Activated CD8-positive, alpha-beta memory T cell treated with anti-CD3 and anti-CD28 coated beads, Interleukin-2, amount 50 U/mL, for 4 hours (primary cell): ENCODE results near the gene LYRM4.
"Not testable (repeated sequence)": the region's sequence is repeated elsewhere in the genome, so short reads cannot be mapped to it uniquely, and the experiment has no call there.

Experiments used
- DNase-seq: peaks from one replicate; pipeline ENCODE4 v3.0.0-alpha.2; 2020

LYRM4 gene

DNA sequence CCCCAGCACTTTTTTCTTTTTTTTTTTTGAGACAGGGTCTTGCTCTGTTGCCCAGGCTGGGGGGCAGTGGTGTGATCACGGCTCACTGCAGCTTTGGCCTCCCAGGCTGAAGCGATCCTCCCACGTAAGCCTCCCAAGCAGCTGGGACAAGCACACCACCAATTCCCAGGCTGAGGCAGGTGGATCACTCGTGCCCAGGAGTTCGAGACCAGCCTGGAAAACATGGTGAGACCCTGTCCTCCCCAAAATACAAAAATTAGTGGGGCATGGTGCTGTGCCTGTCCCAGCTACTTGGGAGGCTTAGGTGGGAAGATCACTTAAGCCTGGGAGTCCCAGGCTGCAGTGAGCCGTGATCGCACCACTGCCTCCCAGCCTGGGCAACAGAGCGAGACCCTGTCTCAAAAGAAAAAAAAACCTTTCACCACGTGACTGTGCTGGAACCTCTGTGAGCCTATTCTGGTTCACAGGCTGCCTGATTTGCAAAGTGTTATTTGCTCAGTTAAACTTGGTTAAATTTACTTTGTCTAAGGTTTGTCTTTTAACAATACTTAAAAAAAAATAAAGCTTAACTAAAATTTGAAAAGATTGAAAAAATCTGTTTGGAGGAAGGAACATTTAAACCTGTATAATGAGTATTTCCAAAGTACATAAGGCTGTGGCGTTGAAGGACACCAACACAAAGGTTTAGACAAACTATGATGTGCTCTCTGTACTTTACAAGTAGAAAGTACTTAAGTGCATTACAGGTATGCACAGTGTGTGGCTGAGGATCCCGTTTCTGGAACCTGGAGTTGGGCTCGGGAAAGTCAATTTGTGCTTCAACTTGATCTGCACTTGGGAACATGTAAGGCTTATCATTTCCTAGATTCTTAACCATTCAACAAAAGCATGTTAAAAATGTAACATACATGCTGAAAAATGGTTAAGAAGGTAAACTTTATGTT is 120.7 kb downstream of the LYRM4 start:
- no peak for DNase-seq

DNA sequence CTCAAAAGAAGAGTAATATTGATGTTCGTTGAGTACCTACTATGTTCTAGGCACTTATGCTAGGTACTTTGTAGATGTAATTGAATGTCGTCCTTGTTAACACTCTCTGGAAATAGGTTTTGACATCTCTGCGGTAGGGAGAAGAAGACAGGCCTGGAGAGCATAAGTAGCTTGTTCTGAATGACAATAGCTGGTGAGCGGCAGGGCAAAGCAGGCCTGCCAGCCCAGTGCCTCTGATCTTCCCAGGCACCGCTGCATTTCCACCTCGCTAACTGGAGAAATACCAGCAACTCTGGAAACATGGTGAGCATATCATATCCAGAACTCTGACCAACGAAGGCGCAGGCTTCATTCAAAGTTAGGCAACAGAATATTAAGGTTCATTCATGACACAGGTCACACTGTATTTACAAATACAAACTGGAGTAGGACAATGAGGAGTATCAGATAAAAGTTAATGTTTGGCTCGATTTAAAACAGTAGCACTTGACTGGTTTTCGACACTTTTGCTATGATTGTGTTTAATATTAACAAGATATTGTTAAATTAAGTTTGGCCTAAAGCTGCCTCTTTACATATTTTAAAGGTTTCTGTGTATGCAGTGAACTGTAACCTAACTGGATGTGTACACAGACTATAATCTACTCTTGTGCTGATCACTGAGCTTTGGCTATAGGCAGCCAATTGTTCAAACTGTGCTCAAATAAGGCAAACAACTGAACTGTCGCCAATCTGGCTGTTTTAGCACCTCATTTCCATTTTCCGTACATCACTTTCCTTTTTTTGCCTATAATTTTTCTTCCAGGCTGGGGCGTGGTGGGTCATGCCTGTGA is 121.5 kb downstream of the LYRM4 start:
- DNase-seq: no peak

GRCh38 chr6:5136851-5137250 is 123.9 kb downstream of the LYRM4 start:
- DNase-seq: no peak

DNA sequence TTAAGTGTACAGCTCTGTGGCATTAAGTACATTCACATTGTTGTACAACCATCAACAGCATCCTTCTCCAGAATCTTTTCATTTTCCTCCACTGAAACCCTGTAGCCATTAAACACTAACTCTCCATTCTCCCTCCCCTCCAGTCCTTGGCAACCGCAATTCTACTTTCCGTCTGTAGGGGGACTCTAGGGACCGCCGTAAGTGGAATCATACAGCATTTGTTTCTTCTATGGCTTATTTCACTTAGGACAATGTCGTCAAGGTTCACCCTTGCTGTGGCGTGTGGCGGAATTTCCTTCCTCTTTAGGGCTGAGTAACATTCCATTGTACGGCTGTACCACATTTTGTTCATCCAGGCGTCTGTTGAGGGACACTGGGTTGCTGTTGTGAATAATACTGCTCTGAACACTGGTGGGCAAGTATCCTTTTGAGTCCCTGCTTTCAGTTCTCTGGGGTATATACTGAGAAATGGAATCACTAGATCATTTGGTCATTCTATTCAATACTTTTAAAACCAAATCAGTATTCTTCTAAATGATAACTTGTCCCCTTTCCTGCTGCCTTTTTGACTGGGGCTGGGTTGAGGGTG is 124.9 kb downstream of the LYRM4 start:
- DNase-seq: peak; percentile 41

- DNase-seq: no peak
These were observed 126.8 kb downstream of the LYRM4 start for GRCh38 chr6:5133943-5134342.

GRCh38 chr6:5132731-5133130 is 128.0 kb downstream of the LYRM4 start:
- DNase-seq: no peak

- no peak for DNase-seq
These were observed 130.4 kb downstream of the LYRM4 start for GRCh38 chr6:5130135-5130866.

DNA sequence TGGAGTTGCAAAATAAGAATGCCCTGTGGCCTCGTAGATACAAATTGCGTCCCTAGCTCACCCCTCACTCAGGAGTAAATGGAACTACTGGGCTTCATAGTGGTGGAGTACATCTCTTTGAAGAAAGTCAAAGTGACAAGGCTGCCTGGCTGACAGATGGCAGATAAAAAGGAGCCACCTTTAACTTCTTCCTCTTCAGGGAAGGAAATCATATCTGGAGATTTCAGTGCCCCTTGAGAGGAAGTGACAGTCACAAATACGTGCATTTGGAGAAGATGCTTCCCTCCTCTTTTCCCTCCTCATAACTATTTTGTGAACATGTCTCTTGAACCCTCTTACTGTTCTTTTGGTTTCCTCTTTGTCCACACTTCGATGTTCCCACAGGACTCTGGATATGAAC is 132.4 kb downstream of the LYRM4 start:
- no peak for DNase-seq

- DNase-seq: no peak
These were observed 133.6 kb downstream of the LYRM4 start for GRCh38 chr6:5127106-5127687.

DNA sequence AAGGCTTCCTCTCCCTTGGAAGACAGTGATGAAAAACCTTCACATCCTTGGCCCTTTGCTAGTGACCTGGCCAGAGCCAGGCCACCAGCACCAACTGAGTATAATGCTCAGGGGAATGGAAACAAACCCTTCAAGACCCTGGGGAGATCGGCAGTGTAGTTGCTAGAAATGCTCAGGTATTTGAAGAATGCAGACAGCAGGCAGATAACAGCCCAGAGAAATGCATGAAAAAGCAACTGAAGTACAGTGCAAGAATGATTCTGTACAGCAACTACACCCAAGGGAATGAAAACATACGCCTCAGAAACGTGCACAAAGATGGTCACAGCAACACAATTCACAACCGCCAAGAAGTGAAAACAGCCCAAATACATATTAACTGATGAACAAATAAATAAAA is 134.5 kb downstream of the LYRM4 start:
- DNase-seq: no peak

DNA sequence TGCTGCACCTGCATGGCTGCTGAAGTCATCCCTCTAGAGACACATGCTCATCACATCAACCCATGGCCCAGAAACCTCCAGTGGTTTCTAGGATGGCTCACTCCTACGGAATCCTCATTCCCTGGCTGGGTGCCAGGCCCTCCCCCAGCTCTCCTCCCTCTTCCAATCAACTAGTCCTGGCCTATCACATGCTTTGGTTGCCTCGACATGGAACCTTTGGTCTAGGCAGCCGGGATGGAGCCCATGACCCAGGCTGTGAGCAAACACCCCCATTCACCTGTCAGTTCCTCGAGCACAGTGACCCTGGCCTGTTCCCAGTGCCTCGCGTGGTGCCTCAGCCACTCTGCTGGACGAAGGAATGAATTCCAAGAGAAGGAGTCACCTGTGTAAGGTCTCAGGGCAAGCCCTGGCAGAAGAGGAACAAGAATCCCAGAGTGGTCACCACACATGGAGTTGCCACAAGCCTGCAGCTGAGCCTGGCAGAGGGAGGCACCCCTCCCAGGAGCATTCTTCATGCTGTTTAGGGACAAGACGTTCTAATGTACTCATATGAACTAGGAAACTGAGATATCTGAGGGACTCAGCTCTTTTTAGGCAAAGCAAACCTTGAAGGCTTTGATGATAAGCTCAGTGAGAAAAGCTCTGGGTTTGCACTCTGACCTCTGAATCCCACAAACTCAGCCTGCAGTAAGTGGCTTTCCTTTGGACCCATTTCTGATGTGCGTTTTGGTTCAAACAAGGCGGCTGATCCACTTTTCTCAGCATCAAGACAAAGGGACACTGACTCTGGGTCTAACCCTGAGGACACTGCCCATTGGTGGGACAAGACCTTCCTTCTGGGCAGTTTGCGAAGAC is 135.4 kb downstream of the LYRM4 start:
- no peak for DNase-seq

DNA sequence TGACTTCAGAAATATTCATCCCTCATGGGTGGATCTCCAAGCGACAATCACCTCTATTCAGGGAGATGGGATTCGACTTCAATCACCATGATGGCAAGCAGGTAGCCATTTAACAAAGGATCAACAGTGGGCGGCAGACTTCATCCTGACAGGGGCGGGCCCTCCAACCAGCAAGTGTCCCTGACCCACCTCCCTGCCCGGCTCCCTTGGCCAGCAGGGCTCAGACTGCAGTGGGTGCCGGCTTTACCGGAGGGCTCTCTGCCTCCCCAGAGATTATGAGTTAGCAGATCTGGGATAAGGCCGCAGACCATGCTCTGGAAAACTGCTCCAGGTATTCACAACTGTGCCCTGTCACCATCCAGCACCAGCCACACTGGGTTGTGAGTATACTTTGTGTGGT is 136.2 kb downstream of the LYRM4 start:
- no peak for DNase-seq

DNA sequence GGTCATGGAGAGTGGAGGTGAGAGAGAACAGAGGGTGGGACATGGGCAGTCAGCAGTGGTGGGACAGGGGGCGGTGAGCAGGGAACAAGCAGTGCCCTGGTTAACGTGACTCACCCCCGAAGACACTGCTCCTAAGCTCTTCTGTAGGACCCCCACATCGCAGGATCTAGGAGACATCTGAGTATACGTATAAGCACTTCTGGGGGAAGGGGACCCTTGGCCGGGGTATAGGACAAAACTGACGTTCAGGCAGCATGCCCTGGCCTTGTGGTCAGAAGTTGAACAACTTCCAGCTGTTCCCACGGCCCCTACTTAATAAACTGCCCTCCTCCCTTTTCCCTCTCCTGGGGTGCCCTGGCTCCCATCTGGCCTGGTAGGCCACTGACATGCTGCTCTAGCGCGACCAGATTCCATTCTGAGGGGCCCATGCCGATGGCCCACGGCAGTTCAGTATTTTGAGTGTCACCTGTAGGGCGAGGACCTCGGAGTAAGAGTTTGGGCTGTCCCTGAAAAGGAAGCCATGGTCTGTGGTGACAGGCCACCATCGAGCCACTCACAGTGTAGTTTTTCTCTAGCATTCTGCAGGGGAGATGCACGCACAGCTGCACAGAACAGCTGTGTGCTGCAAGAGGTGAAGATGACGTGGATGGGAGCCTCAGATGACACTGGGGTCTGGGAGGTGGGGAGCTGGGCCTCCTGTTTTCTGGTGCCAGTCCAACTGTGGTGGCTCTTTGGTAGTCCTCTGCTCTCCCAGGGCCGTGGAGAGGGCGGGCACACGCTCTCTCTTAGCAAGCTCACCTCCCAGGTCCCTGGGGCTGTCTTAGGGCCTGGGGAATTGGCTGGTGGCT is 137.2 kb downstream of the LYRM4 start:
- DNase-seq: no peak

DNA sequence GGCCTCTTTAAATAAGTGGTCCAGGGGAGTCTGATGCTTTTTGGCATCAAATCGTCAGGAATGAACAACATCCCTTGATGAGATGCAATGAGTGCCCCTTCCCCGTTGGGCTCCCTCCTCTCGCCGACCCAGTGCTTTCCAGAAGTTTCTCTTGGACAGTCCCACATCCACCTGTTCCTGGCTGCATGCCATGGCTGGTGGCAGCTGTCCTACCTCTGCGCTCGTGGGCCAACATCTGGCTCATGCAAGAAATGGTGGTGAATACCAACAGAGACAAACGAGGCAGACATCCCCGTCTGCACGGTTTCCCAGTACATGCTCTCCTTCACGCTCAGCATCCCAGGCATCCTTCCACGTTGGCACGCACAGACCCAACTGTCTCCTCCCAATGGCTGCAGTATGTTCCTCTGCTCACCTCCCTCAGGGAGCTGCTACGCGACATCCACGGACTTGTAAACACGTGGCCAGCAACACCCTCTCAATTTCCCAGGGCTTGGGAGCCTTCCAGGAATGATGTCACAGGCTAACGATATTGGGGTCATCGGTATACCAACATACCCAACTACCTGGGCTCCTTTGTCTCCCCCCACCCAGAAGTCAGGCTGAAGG is 138.1 kb downstream of the LYRM4 start:
- no peak for DNase-seq

- no peak for DNase-seq
These were observed 138.8 kb downstream of the LYRM4 start for GRCh38 chr6:5121956-5122355.

DNA sequence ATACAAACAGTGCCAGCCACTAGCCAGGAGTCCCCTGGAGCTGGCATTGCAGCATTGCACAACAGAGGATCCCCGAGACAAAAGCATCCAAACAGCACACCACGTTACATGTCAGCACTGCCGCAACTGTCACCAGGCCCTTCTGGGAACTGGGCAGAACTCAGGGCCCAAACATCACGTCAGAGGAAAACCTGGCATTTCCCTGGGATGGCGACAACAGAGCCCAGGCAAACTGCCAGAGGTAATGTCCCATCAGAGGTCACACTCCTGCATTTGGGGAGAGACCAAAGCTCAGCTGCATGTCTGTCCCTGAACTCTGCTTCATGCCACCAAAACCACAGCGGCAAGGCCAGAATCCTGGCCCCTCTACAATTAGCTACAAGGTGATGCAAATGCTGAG is 139.3 kb downstream of the LYRM4 start:
- DNase-seq: no peak

GRCh38 chr6:5120543-5120942 is 140.2 kb downstream of the LYRM4 start:
- not testable (repeated sequence) for DNase-seq

GRCh38 chr6:5120011-5120410 is 140.7 kb downstream of the LYRM4 start:
- DNase-seq: no peak

DNA sequence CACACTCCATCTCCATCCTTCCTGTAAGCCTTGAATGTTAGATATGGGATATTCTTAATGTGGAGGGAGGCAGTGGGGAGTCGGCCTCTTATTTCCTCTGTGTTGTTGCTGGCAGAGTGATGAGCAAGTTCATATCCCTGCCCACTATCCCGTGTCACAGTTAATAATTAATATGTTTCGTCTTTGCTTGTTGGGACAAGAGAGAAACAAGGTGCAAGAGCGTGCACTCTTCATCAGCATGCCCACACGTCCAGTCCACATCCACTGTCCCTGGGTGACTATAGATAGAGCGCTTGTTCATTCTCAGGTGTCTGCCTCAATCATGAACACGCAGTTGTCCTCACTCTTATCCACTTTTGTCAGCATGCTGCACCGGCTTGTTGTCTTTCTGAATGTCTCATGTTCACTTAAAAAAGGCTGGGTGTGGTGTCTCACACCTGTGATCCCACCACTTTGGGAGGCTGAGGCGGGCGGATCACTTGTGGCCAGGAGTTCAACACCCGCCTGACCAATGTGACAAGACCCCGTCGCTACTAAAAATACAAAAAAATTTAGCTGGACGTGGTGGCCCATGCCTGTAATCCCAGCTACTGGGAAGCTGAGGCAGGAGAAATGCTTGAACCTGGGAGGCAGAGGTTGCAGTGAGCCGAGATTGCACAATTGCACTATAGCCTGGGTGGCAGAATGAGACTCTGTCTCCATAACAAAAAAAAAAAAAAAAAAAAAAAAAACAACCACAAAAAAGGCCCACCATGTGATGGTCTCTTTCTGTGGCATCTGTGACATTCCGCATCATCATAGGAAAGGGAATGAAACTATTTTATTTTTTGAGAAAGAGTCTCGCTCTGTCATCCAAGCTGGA is 141.4 kb downstream of the LYRM4 start:
- no peak for DNase-seq
